Ovary (tissue), 3 donors: ENCODE data around the gene MYEF2.

Experiments used
- POLR2A ChIP-seq: fragments of 450-650 bp; IDR thresholded peaks from one replicate; pipeline ENCODE4 v1.6.1; 2017; ENCODE audit warnings: antibody characterized with exemption, mild to moderate bottlenecking, moderate library complexity
- TF ChIP-seq, protein P1 (sequence below), 3 donors: fragments of 450-650 bp in 2 of 3; fragments of 200-600 bp in 1 of 3; IDR thresholded peaks; one replicate each; pipeline versions ENCODE4 v1.5.1 to v1.8.0; 2016 to 2022; ENCODE audit warnings: antibody characterized with exemption in 3 of 3, mild to moderate bottlenecking in 1 of 3
- donor health status: DM: no; HTN: no; CAD: no.

- TF ChIP-seq, protein P1, sequence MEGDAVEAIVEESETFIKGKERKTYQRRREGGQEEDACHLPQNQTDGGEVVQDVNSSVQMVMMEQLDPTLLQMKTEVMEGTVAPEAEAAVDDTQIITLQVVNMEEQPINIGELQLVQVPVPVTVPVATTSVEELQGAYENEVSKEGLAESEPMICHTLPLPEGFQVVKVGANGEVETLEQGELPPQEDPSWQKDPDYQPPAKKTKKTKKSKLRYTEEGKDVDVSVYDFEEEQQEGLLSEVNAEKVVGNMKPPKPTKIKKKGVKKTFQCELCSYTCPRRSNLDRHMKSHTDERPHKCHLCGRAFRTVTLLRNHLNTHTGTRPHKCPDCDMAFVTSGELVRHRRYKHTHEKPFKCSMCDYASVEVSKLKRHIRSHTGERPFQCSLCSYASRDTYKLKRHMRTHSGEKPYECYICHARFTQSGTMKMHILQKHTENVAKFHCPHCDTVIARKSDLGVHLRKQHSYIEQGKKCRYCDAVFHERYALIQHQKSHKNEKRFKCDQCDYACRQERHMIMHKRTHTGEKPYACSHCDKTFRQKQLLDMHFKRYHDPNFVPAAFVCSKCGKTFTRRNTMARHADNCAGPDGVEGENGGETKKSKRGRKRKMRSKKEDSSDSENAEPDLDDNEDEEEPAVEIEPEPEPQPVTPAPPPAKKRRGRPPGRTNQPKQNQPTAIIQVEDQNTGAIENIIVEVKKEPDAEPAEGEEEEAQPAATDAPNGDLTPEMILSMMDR (IDR thresholded peaks at IDR 0.05): no peak
- TF ChIP-seq POLR2A: no peak
Observed at GRCh38 chr15:48190932-48191573, 13.0 kb upstream of the MYEF2 start.
